SKM-1 (cell line): ENCODE measurements around the gene HERC6.
"Not testable (repeated sequence)": the region's sequence is repeated elsewhere in the genome, so short reads cannot be mapped to it uniquely, and the experiment has no call there.

Source experiments
- DNase-seq: peaks from one replicate; lab custom pipeline; 2025; ENCODE audit not compliant: unreplicated experiment; lab: John Stamatoyannopoulos, UW

Gene HERC6

GRCh38 chr4:88390128-88390527, 11.5 kb downstream of the HERC6 start:
- DNase-seq = no peak

DNA sequence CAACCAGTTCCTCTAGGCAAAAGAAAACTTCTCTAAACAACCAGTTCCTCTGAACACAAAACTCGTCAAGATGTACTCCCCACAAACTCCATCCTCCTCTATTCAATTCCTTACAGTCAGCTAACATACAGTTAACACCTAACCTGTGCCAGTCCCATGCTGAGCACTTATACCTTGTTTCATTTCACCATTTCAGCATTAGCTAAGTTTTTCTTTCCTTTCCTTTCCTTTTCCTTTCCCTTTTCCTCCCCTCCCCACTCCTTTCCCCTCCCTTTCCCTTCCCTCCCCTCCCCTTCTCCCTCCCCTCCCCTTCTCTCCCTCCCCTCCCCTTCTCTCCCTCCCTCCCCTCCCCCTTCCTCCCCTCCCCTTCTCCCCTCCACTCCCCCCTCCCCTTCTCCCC, 13.1 kb downstream of the HERC6 start:
- DNase-seq = no peak

GRCh38 chr4:88396681-88397080, 18.0 kb downstream of the HERC6 start:
- DNase-seq = no peak

- no peak for DNase-seq
These were observed 19.7 kb downstream of the HERC6 start for GRCh38 chr4:88398381-88398780.

- no peak for DNase-seq
These were observed 30.6 kb downstream of the HERC6 start for GRCh38 chr4:88409206-88409605.

DNA sequence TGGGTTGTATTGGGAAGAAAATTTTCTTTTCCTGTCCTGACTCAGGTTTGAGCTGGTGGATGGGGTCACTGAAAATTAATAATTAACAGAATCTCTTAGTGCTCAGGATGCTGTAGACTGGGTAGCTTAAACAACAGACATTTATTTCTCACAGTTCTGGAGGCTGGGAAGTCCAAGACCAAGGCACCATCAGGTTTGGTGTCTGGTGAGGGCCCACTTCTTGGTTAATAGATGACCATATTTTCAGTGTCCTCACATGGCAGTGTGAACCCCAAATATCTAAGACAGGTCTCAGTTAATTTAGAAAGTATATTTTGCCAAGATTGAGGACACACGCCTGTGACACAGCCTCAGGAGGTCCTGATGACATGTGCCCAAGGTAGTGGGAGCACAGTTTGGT, 31.1 kb downstream of the HERC6 start:
- DNase-seq = no peak

GRCh38 chr4:88411491-88412096, 32.9 kb downstream of the HERC6 start:
- DNase-seq = no peak

- no peak for DNase-seq
These were observed 35.1 kb downstream of the HERC6 start for GRCh38 chr4:88413801-88414200.

GRCh38 chr4:88414755-88415154, 36.1 kb downstream of the HERC6 start:
- no peak for DNase-seq

- no peak for DNase-seq
These were observed 37.3 kb downstream of the HERC6 start for GRCh38 chr4:88415982-88416381.

GRCh38 chr4:88418411-88418810, 39.8 kb downstream of the HERC6 start:
- DNase-seq = no peak

DNA sequence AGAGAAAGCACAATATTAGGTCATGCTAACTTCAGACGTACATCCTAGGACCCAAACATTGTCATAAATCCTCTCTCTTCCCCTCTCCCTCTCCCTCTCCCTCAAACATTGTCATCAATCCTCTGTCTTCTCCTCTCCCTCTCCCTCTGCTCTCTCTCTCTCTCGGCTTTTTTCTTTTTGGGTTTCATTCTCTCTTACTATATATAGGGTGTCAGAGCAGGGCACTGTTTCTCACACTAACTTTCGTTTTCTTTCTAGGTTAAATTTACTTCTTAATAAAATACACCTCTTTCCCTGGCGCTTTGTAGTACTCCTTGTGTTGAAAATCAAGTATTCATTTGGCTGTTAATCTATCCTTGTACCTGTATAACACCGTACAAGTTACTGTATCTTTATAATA, 41.2 kb downstream of the HERC6 start:
- DNase-seq = no peak

DNA sequence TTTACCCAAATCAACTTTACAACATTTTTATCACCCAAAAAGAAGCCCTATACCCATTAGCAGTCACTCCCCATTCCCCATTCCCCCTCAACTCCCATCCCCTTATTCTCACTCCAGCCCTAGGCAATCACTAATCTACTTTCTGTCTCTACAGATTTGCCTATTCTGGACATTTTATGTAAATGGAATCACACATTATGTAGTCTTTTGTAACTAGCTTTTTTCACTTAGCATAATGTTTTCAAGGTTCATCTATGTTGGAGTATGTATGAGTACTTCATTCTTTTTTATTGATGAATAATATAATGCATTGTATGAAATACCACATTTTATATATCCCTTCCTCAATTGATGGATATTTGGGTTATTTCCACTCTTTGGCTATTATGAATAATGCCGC, 42.2 kb downstream of the HERC6 start:
- no peak for DNase-seq

GRCh38 chr4:88422403-88422802, 43.8 kb downstream of the HERC6 start:
- DNase-seq = no peak

DNA sequence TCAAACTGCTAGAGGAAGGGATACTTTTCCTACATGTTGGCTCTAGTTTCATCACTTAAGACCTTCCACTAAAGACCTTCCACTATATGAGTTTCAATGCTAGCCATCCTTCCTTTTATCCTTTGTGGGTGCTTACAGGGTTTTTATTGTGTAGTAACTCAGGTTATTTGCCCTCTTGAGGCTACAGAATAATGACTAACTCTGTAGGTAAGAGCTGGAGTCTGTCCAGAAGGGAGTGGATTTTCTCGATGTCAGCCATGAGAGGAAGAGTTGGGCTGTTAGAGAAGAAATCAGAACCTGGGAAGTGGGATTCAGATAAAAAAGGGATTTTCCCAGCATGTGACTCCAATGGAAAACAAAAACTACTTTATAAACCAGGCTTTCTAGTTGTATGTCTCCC, 50.7 kb downstream of the HERC6 start:
- no peak for DNase-seq

DNA sequence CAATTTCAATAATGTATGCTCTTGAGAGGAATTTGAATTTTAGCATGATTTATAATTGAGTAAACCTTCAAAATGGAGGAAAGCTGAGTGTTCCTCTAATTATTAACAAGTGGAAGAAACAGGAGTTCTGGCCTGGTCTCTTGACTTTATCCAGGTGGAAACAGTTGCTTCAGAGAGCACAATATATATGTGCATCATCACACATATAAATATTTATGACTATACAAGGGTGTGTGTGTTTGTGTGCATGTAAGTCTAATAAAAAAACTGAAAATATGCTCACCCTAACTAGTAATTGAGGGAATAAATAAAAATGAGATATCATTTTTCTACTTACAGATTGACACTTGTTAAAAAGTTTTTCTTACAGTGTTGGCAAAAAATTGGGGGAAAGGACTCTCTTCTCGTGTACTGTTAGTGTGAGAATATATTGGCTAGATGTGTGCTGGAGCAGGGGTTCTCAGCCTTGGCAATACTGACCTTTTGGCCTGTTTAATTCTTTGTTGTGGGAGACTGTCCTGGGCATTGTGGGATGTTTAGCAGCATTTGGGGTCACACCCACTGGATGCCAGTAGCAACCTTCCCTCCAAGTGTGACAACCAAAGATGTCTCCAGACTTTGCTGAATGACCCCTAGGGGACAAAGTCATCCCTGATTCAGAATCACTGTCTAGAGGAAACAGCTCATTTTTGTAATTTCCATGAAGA, 57.5 kb downstream of the HERC6 start:
- no peak for DNase-seq

DNA sequence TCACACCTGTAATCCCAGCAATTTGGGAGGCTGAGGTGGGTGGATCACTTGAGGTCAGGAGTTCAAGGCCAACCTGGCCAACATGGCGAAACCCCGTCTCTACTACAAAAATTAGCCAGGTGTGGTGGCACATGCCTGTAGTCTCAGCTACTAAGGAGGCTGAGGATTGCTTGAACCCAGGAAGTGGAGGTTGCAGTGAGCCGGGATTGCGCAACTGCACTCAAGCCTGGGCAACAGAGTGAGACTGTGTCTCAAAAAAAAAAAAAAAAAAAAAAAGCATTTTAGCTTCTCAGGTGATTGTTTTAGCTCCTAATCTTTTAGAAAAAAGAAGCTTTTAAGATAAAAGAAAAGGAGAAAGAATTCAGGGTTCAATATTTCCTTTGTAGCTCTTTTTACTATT, 59.2 kb downstream of the HERC6 start:
- not testable (repeated sequence) for DNase-seq

GRCh38 chr4:88439161-88439760, 60.6 kb downstream of the HERC6 start:
- DNase-seq = no peak

DNA sequence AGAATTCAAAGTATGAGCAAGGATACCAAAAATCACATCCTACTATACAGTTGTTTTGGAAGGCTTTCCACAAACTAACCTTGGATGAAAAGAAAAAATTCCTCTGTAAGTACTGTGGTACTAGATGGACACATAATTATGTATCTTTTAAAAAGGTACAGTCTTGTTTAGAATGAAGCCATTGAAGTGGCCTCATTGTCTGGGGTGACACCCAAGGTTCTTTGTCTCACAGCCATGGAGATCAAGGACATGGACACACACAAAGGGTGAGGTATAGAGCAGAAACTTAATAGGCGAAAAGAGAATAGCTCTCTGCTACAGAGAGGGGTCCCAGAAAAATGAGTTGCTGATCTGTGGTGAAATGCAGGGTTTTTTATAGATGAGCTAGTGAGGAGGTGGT, 61.5 kb downstream of the HERC6 start:
- DNase-seq = no peak

DNA sequence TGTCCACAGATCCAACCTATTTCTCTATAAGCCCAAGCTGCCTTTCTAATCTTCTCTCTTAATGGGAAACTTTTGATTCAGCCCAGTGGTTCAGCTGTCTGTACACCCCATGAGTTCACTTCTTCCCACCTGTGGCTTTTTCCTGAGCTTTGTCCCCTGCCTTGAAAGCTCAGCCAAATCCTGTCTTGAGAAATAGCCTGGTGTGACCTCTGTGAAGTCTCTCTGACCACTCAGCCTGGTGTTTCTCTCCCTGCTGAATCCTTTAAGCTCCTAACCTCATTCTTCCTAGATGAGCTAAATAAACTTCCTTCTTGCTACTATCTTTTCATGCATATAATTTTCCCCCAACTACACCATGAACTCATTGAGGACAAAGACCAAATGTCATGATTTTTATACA, 63.0 kb downstream of the HERC6 start:
- no peak for DNase-seq

- no peak for DNase-seq
These were observed 64.1 kb downstream of the HERC6 start for GRCh38 chr4:88442689-88443191.

GRCh38 chr4:88443486-88443885, 64.8 kb downstream of the HERC6 start:
- DNase-seq = no peak
